Neuronal stem cell (in vitro differentiated cells): Measurements from ENCODE around the gene AOPEP.
"Not testable (repeated sequence)": the region's sequence is repeated elsewhere in the genome, so short reads cannot be mapped to it uniquely, and the experiment has no call there.

Source experiments
- DNase-seq: peaks from one replicate; pipeline ENCODE4 v3.0.0-alpha.2; 2013; ENCODE audit warnings: low spot score
- H2AFZ ChIP-seq: one replicate; pipeline ENCODE4 v1.6.1; 2013; ENCODE audit warnings: mild to moderate bottlenecking, low read length, inconsistent platforms
- H2AK5ac ChIP-seq: 2 replicates; pipeline ENCODE4 v1.6.1; 2013; ENCODE audit warnings: low read depth, mild to moderate bottlenecking, inconsistent platforms, low read length, moderate library complexity, mixed read lengths
- H2BK120ac ChIP-seq: 2 replicates; pipeline ENCODE4 v1.6.1; 2013; ENCODE audit warnings: low read depth, mild to moderate bottlenecking, inconsistent platforms, low read length, moderate library complexity, mixed read lengths
- H2BK12ac ChIP-seq: one replicate; pipeline ENCODE4 v1.6.1; 2013; ENCODE audit warnings: low read length, inconsistent platforms
- H2BK15ac ChIP-seq: 2 replicates; pipeline ENCODE4 v1.6.1; 2013; ENCODE audit warnings: mild to moderate bottlenecking, low read length, inconsistent platforms, mixed read lengths
- H2BK5ac ChIP-seq: one replicate; pipeline ENCODE4 v1.6.1; 2013; ENCODE audit warnings: inconsistent platforms, mild to moderate bottlenecking, low read length, moderate library complexity
- H3K14ac ChIP-seq: one replicate; pipeline ENCODE4 v1.6.1; 2013; ENCODE audit warnings: low read length, inconsistent platforms
- H3K18ac ChIP-seq: 2 replicates; pipeline ENCODE4 v1.6.1; 2013; ENCODE audit warnings: low read length, inconsistent platforms
- H3K23ac ChIP-seq: 2 replicates; pipeline ENCODE4 v1.6.1; 2013; ENCODE audit warnings: low read depth, mild to moderate bottlenecking, mixed read lengths, low read length, inconsistent platforms; ENCODE audit not compliant: poor library complexity
- H3K27ac ChIP-seq: replicated peaks from 3 replicates; pipeline ENCODE4 v1.5.1; 2013; ENCODE audit warnings: low read length, inconsistent platforms
- H3K27me3 ChIP-seq, 3 experiments: 2 replicates each; pipeline ENCODE4 v1.6.1; 2013; ENCODE audit warnings: low read length in 3 of 3, mild to moderate bottlenecking in 2 of 3, inconsistent platforms in 1 of 3, low read depth in 1 of 3, mixed read lengths in 1 of 3, moderate library complexity in 1 of 3; ENCODE audit not compliant: control insufficient read depth in 3 of 3, insufficient read depth in 3 of 3
- H3K36me3 ChIP-seq, 2 donors: replicated peaks in 1 of 2; 2 replicates each; pipeline ENCODE4 v1.6.1; 2013; ENCODE audit warnings: low read length in 2 of 2; ENCODE audit not compliant: control insufficient read depth in 2 of 2, insufficient read depth in 2 of 2
- H3K4ac ChIP-seq: 2 replicates; pipeline ENCODE4 v1.6.1; 2013; ENCODE audit warnings: inconsistent platforms, mild to moderate bottlenecking, low read length, moderate library complexity
- H3K4me1 ChIP-seq, 2 donors: 1 replicate in 1 of 2; 2 replicates in 1 of 2; pipeline ENCODE4 v1.6.1; 2013; ENCODE audit warnings: low read length in 2 of 2, low read depth in 1 of 2; ENCODE audit not compliant: control insufficient read depth in 2 of 2, insufficient read depth in 1 of 2
- H3K4me2 ChIP-seq: one replicate; pipeline ENCODE4 v1.6.1; 2013; ENCODE audit warnings: mild to moderate bottlenecking, low read length, inconsistent platforms; ENCODE audit not compliant: insufficient read depth, poor library complexity, severe bottlenecking
- H3K4me3 ChIP-seq, 2 donors: 2 replicates each; pipeline ENCODE4 v1.5.1; 2013; ENCODE audit warnings: low read length in 2 of 2, mild to moderate bottlenecking in 2 of 2, inconsistent platforms in 1 of 2, moderate library complexity in 1 of 2
- H3K79me1 ChIP-seq: one replicate; pipeline ENCODE4 v1.6.1; 2013; ENCODE audit warnings: low read depth, mild to moderate bottlenecking, inconsistent platforms, low read length, moderate library complexity
- H3K9ac ChIP-seq: one replicate; pipeline ENCODE4 v1.6.1; 2013; ENCODE audit warnings: mild to moderate bottlenecking, low read depth, low read length, inconsistent platforms; ENCODE audit not compliant: poor library complexity
- H3K9me3 ChIP-seq, 2 donors: replicated peaks in 1 of 2; 2 replicates each; pipeline versions ENCODE3 to v1.6.1; 2013; ENCODE audit warnings: low read length in 2 of 2, mild to moderate bottlenecking in 2 of 2, inconsistent platforms in 1 of 2, low read depth in 1 of 2, mixed read lengths in 1 of 2, moderate library complexity in 1 of 2; ENCODE audit not compliant: control insufficient read depth in 2 of 2, insufficient read depth in 1 of 2
- H4K8ac ChIP-seq: one replicate; pipeline ENCODE4 v1.6.1; 2013; ENCODE audit warnings: low read depth, mild to moderate bottlenecking, inconsistent platforms, low read length, moderate library complexity
- H4K91ac ChIP-seq: one replicate; pipeline ENCODE4 v1.6.1; 2013; ENCODE audit warnings: low read length, low read depth, mild to moderate bottlenecking, inconsistent platforms; ENCODE audit not compliant: poor library complexity
- WGBS, 2 donors: extraction: QIAGEN DNeasy Blood & Tissue Kit; methylation state at CpG; one replicate each; pipeline ENCODE4 v1.1.7; 2013; ENCODE audit warnings: missing lambda C conversion rate in 2 of 2, mixed read lengths in 1 of 2; ENCODE audit not compliant: insufficient read length in 2 of 2, insufficient replicate concordance in 1 of 2; ENCODE audit errors: extremely low coverage in 2 of 2; 5-methylcytosine and 5-hydroxymethylcytosine counted together

The AOPEP gene

DNA sequence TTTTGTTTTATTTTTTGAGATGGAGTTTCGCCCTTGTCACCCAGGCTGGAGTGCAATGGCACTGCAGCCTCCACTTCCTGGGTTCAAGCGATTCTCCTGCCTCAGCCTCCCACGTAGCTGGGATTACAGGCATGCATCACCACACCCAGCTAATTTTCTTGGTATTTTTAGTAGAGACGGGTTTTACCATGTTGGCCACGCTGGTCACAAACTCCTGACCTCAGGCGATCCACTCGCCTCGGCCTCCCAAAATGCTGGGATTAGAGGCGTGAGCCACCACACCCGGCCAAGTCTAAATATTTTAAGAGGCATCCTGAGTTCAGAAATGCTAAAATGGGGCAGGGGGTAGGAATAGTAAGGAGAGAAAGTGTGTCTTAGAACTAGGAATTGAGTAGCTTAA, 122.3 kb downstream of the AOPEP start:
- not testable (repeated sequence) for H3K9ac ChIP-seq, H2BK12ac ChIP-seq, H3K27me3 ChIP-seq, H3K79me1 ChIP-seq, H3K18ac ChIP-seq, H2AK5ac ChIP-seq, H3K14ac ChIP-seq, H3K9me3 ChIP-seq, H2BK15ac ChIP-seq, H3K4ac ChIP-seq, H3K4me1 ChIP-seq, H3K23ac ChIP-seq, H2AFZ ChIP-seq, H3K4me3 ChIP-seq, H4K91ac ChIP-seq, H4K8ac ChIP-seq, H3K27ac ChIP-seq, H3K4me2 ChIP-seq, H2BK5ac ChIP-seq, H3K36me3 ChIP-seq, H2BK120ac ChIP-seq, DNase-seq
- no CpG with 5 or more reads among the region's 10 CpGs for WGBS, 2 donors

DNA sequence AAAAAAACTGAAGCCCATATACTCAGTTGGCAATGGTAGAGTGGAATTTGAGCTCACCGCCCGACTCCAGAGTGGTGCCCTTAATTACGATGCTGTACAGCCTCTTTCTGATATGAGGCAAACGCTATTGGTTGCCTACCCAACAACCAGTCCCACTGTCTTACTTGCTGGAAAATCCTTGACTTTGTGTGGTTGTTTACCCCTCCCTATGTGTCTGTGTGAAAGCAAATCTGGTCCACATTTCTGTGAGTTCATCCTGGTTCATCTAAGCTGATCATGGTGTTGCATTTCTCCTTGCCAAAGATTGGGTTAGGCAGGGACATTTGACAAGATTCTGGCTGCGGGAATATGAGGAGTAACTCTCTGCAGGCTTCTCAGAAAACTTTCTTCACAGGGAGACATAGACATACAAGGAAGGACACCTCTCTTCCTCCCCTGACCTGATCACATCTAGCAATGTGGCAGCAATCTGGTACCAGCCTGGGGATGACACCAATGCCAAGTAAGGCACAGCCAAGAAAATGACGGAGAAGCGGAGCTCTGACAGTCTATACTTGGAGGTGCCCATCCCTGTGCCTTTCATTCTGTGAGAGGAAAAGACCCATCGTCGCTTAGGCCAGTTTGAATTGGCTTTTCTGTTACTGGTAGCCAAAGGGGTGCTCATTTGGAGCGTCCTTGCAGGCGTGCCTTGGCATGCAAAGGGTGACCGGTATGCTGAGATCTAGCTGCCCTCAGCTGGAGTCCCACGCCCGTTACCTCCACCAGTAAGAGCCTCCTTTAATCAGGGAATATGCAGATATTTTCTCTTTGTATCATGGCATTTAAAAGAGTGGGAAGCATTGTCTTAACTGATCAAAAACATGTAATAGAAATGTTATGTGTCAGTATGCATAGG, 124.3 kb downstream of the AOPEP start:
- no peak overlapping the region for H3K27ac ChIP-seq
- H3K4me1 ChIP-seq, result no peaks in the 10 kb centered on the region
- no peaks in the 10 kb centered on the region for H3K36me3 ChIP-seq
- no peak overlapping the region for H3K18ac ChIP-seq
- H2BK5ac ChIP-seq, result no peak overlapping the region
- H2AK5ac ChIP-seq, result no peak overlapping the region
- H3K9me3 ChIP-seq, result no peaks in the 10 kb centered on the region
- H3K79me1 ChIP-seq, result no peaks in the 10 kb centered on the region
- H4K91ac ChIP-seq, result no peak overlapping the region
- no peak overlapping the region for H3K23ac ChIP-seq
- no peak overlapping the region for H3K4me3 ChIP-seq
- no CpG with 5 or more reads among the region's 14 CpGs for WGBS, 2 donors
- no peak overlapping the region for H3K9ac ChIP-seq
- no peak overlapping the region for H4K8ac ChIP-seq
- no peak overlapping the region for H2BK120ac ChIP-seq
- no peaks in the 10 kb centered on the region for H3K27me3 ChIP-seq
- no peak overlapping the region for H2AFZ ChIP-seq
- no peak overlapping the region for H3K14ac ChIP-seq
- no peak for DNase-seq
- H2BK15ac ChIP-seq, result no peak overlapping the region
- no peak overlapping the region for H3K4me2 ChIP-seq
- H2BK12ac ChIP-seq, result no peak overlapping the region
- no peak overlapping the region for H3K4ac ChIP-seq

DNA sequence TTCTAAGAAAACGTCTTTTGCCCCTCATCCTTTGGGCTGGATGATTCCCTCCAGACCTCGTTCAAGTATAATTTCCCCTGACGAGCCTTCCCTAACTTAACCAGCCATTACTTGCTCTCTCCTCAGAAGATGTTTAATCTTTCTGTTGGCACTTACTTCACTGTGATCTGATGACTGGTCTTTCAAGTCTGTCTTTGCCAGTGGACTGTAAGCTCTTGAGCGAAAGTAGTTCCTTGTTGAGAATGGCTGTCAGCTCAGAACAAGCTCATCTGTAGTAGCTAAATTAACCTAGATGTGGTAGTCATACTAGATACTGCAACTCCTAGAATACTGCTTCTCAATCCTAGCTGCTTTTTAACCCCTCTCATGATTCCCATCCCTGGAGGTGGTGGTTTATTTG, 125.0 kb downstream of the AOPEP start:
- WGBS, 2 donors, result no CpG with 5 or more reads among the region's 4 CpGs
- H2BK5ac ChIP-seq, result no peak overlapping the region
- no peak overlapping the region for H3K14ac ChIP-seq
- H4K91ac ChIP-seq, result no peak overlapping the region
- no peaks in the 10 kb centered on the region for H3K9me3 ChIP-seq
- H3K4ac ChIP-seq, result no peak overlapping the region
- no peaks in the 10 kb centered on the region for H3K79me1 ChIP-seq
- no peak overlapping the region for H2AK5ac ChIP-seq
- no peaks in the 10 kb centered on the region for H3K4me1 ChIP-seq
- H3K9ac ChIP-seq, result no peak overlapping the region
- no peak for DNase-seq
- H3K27ac ChIP-seq, result no peak overlapping the region
- no peak overlapping the region for H2BK15ac ChIP-seq
- no peak overlapping the region for H2BK120ac ChIP-seq
- no peaks in the 10 kb centered on the region for H3K27me3 ChIP-seq
- no peak overlapping the region for H3K4me2 ChIP-seq
- H3K18ac ChIP-seq, result no peak overlapping the region
- H2AFZ ChIP-seq, result no peak overlapping the region
- no peak overlapping the region for H4K8ac ChIP-seq
- no peak overlapping the region for H3K23ac ChIP-seq
- no peak overlapping the region for H2BK12ac ChIP-seq
- no peak overlapping the region for H3K4me3 ChIP-seq
- H3K36me3 ChIP-seq, result no peaks in the 10 kb centered on the region

DNA sequence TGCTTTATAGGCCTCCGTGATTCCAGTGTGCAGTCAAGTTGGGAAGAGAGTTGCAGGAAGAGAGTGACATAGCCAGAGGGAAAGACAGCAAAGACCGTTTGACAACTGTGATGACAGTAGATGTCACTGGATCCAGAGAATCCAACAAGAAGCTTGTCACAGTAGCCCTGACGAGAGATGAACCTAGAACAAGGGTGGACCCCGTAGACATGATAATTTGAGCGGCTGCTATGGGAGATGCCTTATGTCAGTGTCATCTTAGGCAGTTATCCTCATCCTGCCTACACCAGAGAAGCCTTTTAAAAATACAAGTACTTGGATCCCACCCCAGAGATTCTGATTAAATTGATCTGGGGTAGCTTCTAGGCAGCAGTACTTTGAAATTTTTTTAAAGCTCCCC, 125.4 kb downstream of the AOPEP start:
- no peak overlapping the region for H2BK120ac ChIP-seq
- no peak overlapping the region for H2BK5ac ChIP-seq
- H3K4me3 ChIP-seq, result no peak overlapping the region
- no peak overlapping the region for H2AK5ac ChIP-seq
- H2BK15ac ChIP-seq, result no peak overlapping the region
- H3K36me3 ChIP-seq, result no peaks in the 10 kb centered on the region
- H3K9ac ChIP-seq, result no peak overlapping the region
- H3K4me2 ChIP-seq, result no peak overlapping the region
- no peaks in the 10 kb centered on the region for H3K27me3 ChIP-seq
- no peak overlapping the region for H3K18ac ChIP-seq
- no peaks in the 10 kb centered on the region for H3K9me3 ChIP-seq
- DNase-seq, result no peak
- H3K14ac ChIP-seq, result no peak overlapping the region
- no peak overlapping the region for H2BK12ac ChIP-seq
- no peak overlapping the region for H4K91ac ChIP-seq
- no CpG with 5 or more reads among the region's 5 CpGs for WGBS, 2 donors
- H3K4ac ChIP-seq, result no peak overlapping the region
- no peaks in the 10 kb centered on the region for H3K79me1 ChIP-seq
- no peak overlapping the region for H4K8ac ChIP-seq
- H3K27ac ChIP-seq, result no peak overlapping the region
- H3K23ac ChIP-seq, result no peak overlapping the region
- H3K4me1 ChIP-seq, result no peaks in the 10 kb centered on the region
- no peak overlapping the region for H2AFZ ChIP-seq
